ENCODE data around the gene TACO1.
A peak's percentile ranks its signal among the peaks of the same experiment; 100 is the strongest.

Gene TACO1

GRCh38 chr17:63639125-63639524 lies 38.4 kb downstream of the TACO1 start:
- peaks cover 5% of the 10 kb centered on the region for H3K36me3 ChIP-seq (ENCODE audit: control insufficient read depth, insufficient read depth, low read length)
- H3K27me3 ChIP-seq (replicated peaks; ENCODE audit: control insufficient read depth, insufficient read depth, low read length), result no peaks in the 10 kb centered on the region
- no peak for DNase-seq (ENCODE audit: extremely low read depth, insufficient read length)
- H3K4me3 ChIP-seq (replicated peaks; ENCODE audit: low read depth, low read length), result no peak overlapping the region
- no peak for TF ChIP-seq CTCF (IDR thresholded peaks at IDR 0.05; ENCODE audit: insufficient read depth, low read length, poor library complexity, severe bottlenecking)

GRCh38 chr17:63640038-63640437 lies 39.3 kb downstream of the TACO1 start:
- TF ChIP-seq CTCF (IDR thresholded peaks at IDR 0.05; ENCODE audit: insufficient read depth, low read length, poor library complexity, severe bottlenecking), result no peak
- DNase-seq (ENCODE audit: extremely low read depth, insufficient read length), result no peak
- H3K36me3 ChIP-seq (ENCODE audit: control insufficient read depth, insufficient read depth, low read length), result peaks cover 5% of the 10 kb centered on the region
- no peak overlapping the region for H3K4me3 ChIP-seq (replicated peaks; ENCODE audit: low read depth, low read length)
- H3K27me3 ChIP-seq (replicated peaks; ENCODE audit: control insufficient read depth, insufficient read depth, low read length), result no peaks in the 10 kb centered on the region

- no peak for TF ChIP-seq CTCF (IDR thresholded peaks at IDR 0.05; ENCODE audit: insufficient read depth, low read length, poor library complexity, severe bottlenecking)
- no peak for DNase-seq (ENCODE audit: extremely low read depth, insufficient read length)
- Histone ChIP-seq H3K36me3 (ENCODE audit: control insufficient read depth, insufficient read depth, low read length) (peaks cover 1% of the 10 kb centered on the region; the same call in 1 of the 2 replicates), H3K27me3 (replicated peaks; ENCODE audit: control insufficient read depth, insufficient read depth, low read length) (no peaks in the 10 kb centered on the region), H3K4me3 (replicated peaks; ENCODE audit: low read depth, low read length) (no peak overlapping the region)
These were observed 41.2 kb downstream of the TACO1 start for GRCh38 chr17:63641692-63642448.

- DNase-seq (ENCODE audit: extremely low read depth, insufficient read length), result no peak
- TF ChIP-seq CTCF (IDR thresholded peaks at IDR 0.05; ENCODE audit: insufficient read depth, low read length, poor library complexity, severe bottlenecking), result no peak
- Histone ChIP-seq H3K4me3 (replicated peaks; ENCODE audit: low read depth, low read length) (no peak overlapping the region), H3K27me3 (replicated peaks; ENCODE audit: control insufficient read depth, insufficient read depth, low read length) (no peaks in the 10 kb centered on the region), H3K36me3 (ENCODE audit: control insufficient read depth, insufficient read depth, low read length) (peaks cover 1% of the 10 kb centered on the region; the same call in 1 of the 2 replicates)
These were observed 44.2 kb downstream of the TACO1 start for GRCh38 chr17:63644846-63645245.

GRCh38 chr17:63645775-63646487 lies 45.2 kb downstream of the TACO1 start:
- no peak overlapping the region for H3K4me3 ChIP-seq (replicated peaks; ENCODE audit: low read depth, low read length)
- TF ChIP-seq CTCF (IDR thresholded peaks at IDR 0.05; ENCODE audit: insufficient read depth, low read length, poor library complexity, severe bottlenecking), result no peak
- peak; percentile 41 for DNase-seq (ENCODE audit: extremely low read depth, insufficient read length)
- H3K27me3 ChIP-seq (replicated peaks; ENCODE audit: control insufficient read depth, insufficient read depth, low read length), result no peaks in the 10 kb centered on the region
- H3K36me3 ChIP-seq (ENCODE audit: control insufficient read depth, insufficient read depth, low read length), result peaks cover 1% of the 10 kb centered on the region; the same call in 1 of the 2 replicates
